GM21786 (cell line): Measurements from ENCODE around the gene ZXDC.

Experiments
- ATAC-seq: cut with Tn5 transposase; IDR thresholded peaks from one replicate; pipeline ENCODE4 v1.9.1; 2021; ENCODE audit not compliant: unreplicated experiment

The ZXDC gene, protein sequence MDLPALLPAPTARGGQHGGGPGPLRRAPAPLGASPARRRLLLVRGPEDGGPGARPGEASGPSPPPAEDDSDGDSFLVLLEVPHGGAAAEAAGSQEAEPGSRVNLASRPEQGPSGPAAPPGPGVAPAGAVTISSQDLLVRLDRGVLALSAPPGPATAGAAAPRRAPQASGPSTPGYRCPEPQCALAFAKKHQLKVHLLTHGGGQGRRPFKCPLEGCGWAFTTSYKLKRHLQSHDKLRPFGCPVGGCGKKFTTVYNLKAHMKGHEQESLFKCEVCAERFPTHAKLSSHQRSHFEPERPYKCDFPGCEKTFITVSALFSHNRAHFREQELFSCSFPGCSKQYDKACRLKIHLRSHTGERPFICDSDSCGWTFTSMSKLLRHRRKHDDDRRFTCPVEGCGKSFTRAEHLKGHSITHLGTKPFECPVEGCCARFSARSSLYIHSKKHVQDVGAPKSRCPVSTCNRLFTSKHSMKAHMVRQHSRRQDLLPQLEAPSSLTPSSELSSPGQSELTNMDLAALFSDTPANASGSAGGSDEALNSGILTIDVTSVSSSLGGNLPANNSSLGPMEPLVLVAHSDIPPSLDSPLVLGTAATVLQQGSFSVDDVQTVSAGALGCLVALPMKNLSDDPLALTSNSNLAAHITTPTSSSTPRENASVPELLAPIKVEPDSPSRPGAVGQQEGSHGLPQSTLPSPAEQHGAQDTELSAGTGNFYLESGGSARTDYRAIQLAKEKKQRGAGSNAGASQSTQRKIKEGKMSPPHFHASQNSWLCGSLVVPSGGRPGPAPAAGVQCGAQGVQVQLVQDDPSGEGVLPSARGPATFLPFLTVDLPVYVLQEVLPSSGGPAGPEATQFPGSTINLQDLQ

DNA sequence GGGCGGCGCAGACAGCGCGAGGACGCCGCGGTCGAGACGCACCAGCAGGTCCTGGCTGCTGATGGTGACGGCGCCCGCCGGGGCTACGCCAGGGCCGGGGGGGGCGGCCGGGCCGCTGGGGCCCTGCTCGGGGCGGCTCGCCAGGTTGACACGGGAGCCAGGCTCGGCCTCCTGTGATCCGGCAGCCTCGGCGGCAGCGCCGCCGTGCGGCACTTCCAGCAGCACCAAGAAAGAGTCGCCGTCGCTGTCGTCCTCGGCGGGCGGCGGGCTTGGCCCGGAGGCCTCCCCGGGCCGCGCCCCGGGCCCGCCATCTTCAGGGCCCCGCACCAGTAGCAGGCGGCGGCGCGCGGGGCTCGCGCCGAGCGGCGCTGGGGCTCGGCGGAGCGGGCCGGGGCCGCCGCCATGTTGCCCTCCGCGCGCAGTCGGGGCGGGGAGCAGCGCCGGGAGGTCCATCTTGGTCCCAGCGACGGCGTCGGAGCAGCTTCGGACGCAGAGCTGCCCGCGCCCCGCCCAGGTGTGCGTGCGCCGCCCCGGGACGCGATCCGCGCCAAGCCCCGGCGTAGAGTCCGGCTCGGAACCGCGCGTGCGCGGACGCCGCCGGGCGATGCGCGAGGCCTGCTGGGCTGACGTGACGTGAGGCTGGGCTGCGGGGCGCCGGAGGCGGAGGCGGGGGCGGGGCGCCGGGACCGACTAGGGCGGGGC is at the start of gene ZXDC:
TSS of gene ZXDC (minus strand) at position 479 of the 702 bp plus-strand sequence. CDS start at position 453, 26 bp downstream.
- peak; percentile 84 for ATAC-seq

DNA sequence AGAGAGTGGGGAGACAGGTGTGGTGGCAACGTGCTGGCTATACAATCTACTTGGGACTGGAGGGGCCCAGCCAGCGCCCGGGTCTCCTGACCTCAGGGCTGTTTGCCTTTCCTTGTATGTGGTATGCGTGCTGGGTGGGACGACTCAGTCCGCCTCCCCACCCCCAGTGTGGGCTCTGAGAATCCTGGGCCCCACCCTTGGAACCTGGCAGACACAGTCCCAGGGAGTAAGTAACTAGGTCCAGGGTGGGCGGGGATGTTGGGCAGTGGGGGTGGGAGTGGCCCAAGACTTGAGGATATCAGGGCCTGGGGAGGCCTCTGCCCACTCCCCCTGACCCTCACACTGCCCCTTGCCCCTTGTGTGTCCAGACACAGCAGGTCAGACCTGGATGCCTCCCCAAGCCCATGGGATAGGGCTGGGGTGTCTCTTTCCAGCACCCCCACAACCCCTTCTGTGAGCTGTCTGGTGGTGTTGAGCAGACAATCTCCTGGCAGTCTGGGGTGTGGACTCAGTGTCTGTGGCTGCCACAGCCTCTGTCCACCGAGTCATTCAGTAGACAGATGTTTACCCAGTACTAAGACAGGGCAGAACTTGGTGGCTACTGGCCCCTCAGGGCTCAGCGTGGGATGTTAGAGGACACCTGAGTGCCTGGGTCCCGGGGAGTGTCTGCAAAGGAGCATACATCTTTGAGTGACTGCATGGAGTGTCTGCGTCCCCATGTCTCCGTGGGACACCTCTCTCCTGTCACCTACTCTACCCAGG is 49.6 kb upstream of the ZXDC start:
- ATAC-seq, result no peak

DNA sequence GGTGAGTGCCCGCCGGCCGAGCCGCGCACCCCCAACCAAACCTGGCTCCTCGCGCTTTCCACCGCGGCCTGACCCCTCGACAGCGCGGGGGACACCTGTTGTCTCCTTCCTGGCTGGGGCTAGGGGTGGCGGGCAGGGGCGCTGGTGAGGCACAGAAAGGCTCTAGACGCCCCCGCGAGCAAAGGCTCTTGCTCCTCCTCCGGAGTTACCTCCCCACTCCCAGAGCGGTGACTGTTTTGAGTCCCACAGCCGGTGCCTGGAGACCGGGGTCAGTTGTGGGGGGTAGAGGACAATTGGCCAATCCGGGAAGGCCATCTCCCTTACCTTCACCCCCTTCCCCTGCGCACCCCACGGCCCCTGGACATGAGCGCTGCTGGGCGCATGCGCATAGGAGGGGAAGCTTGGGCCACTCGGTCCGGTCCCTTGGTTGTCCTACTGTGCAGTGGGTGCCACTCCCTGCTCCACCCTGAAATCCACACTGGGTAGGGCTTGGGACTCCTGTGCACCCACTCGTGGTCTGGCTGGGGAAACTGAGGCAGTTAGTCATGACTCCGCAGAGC is 48.8 kb upstream of the ZXDC start:
- no peak for ATAC-seq

DNA sequence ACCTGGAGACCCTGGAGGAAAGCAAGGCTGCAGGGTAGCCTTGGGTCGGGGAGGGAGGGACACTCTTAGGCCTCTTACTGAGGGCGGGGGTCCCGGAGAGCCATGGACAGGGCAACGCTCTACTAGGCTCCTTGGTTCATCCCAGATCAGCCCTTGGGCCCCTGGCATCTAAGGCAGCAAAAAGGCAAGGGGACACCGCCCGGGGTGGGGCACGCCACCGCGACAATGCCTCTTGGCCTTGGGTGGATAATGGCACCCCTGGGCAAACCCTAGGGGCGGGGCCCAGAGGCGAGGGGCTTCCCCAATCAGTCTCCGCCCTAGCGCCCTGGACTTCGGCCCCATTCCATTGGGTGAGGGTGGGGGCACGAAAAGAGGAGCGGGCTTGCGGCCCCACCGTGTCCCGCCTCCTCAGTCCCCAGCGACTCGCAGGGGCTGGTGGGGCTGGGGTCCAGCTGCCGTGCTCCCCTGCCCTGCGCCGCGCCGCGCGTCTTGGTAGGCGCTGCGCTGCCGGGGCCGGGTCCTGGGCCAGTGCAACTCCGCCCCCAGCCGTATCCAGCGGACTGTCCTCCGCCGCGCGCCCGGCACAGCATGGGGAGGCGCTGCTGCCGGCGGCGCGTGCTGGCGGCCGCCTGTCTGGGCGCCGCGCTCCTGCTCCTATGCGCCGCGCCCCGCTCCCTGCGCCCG is 48.2 kb upstream of the ZXDC start, which contains the start of gene CHST13:
TSS of gene CHST13 (plus strand) at position 411 of the 684 bp plus-strand sequence. CDS start at position 589, 178 bp downstream.
- no peak for ATAC-seq

DNA sequence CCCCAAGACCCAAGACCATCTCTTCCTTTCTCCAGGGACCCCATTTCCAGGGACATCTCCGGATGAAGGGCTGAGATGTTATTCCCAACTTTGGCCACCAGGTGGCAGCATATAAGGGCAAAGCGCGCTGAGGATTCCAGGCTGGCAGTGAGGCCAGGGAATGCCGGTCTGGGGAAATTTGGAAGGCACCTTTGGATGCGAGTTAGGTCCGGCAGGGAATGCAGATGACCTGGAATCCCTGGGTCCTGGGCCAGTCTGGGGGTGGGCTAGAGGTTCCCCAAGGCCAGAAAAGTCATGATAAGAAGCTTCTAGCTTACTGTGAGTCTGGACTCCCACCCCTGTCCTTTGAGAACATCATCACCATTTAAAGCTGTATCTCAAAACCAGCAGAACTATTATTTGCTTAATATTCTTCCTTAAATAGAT is 46.7 kb upstream of the ZXDC start:
- no peak for ATAC-seq

DNA sequence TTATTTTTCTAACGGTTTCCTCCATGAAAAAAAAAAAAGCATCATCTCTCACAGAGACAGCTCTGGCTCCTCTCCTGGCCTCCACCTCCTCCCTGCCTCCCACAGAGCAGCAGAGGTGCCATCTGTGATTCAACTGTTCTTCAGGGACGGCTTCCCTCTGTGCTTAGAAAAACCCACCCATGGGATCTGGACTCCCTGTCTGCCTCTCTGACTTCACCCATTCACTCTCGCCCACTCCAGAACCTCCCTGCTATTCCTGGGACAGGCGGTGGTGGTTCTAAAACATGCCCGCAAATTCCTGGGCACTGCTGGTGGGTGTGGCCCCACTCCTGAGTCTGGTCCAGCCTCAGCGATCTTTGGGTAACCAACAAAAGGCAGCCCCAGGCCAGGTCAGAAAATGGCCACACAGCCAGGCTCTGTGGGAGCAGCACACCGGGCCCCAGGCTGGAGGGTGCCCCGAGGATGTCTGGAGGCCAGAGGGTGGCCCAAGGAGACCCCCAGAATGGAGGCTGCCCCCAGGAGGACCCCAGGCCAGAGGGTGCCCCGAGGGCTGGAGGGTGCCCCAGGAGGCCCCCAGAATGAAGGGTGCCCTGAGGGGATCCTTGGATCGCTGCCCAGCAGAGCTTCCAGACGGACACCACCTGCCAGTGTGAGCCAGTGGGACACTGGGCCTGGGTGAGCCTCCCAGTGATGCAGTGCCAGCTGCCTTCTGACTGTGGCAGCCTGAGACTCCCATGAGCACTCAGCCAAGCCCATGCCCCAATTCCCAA is 45.6 kb upstream of the ZXDC start:
- no peak for ATAC-seq

DNA sequence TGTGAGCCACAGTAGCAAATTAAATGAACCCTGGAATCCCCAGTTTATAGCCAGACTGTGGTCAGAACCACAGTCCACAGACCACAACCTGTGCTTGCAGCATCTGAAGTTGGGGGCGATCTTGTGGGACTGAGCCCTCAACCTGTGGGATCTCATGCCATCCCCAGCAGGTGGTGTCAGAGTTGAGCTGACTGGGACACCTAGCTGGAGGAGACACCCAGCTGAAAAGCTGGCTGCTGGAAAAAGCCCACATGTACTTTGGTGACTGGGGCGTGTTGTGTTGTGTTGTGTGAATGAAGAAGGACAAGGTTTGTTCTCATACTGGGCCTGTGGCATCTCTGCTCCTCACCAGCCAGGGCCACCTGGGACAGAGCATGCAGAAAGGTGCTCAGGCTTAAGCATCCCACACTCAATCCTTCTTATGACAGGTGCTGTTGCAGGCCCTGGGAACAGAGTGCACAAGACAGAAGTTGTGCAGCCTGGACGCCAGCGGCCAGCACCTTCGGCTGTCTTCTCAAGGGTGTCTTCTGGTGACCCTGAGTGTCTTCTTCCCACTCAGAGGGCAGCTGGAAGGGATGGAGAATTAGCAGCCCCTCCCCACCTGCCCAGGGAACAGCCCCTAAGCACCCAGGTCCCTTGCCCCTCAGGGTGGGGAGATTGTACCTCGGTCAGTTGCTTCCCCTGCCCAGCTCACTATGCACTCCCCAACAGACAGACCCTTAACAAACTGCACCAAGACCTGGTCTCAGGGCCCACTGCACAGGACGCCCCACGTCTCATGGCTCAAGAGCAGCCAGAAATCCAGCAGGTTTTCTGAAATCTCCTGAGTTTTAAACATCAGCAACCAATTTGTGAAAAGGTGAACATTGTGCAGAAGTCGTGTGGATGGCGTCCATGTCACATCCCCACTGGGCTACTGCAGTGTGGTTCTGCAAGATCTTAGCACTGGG is 44.1 kb upstream of the ZXDC start:
- no peak for ATAC-seq

DNA sequence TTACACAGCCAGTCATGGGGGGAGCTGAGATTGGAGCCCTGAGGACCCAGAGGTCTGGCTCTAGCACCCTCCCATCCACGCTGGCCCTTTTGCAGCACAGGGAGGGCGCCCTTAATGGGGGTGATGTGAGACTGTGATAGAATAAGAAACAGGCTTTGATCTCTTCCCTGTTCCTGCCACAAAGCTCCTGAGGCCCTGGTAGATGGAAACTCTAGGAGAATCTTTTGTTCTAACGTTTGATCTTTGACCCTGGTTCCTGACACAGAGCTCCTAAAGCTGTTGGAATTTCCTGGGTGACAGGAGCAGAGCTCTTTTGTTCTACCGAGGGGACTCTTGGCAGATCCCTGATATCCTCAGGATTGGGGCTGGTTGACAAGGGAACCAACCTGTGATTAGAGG is 43.1 kb upstream of the ZXDC start:
- ATAC-seq, result no peak

DNA sequence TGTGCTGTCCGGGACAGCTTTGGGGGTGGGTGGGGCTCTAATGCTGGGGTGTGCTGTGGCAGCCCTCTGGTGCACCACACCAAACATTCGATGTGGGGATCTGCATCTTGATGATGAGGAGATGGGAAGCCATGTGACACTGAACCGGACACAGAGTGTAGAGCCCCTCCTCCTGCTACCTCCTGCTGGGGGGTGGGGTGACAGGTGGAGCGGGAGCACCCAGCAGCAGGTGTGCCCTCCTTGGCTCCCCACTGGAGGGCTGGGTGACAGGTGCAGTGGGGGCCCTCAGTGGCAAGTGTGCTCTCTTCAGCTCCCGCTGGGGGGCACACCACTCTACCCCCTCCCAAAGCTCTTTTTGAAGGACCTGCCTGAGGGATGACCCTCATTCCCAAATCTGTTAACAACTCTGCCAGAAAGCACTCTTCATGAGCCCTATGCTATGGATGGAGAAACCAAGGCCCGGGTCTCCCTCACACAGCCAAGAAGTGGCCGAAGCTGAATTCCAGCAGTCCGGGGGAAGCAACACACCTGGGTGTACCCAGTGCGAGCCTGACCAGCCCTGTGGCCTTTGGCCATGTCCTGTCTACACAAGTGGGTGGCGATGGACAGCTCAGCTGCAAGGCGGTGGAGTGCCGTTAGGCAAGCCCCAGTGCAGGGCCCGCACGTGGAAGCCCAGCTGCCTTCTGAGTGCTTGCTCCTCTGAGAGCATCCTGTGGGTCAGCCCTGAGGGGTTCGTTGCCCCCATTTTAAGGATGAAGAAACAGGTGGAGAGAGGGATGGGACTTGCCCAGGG is 42.5 kb upstream of the ZXDC start:
- no peak for ATAC-seq

DNA sequence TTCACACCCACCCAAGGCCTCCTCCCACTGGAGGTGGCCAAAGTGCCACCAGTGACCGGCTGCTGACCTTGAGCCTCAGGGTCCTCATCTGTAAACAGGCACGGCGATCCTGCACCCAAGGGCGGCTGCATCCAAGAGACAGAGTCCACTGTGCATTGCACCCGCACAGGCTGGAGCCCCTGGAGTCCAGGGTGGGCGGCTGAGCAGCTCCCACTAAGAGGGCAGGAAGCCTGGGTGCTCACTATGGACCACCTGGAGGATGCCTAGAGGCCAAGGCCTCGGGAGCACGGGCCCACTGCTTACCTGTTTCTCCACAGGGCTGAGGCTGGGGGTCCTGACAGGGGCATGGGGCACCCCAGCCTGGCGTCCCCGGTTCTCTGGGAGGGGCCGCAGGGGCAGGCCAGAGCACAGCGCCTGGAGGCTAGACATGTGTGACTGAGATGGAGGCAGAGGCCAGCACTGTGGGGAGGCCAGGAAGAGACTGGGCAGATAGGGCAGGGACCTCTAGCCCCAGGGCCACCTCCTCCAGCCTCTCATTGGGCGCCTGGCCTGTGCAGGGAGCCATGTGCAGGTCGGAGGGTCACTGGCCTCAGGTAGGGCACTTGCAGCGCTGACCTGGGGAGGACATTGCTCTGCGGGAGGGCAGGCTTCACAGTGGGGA is 41.7 kb upstream of the ZXDC start, which contains the start of gene UROC1:
TSS of gene UROC1 (minus strand) at position 483 of the 661 bp plus-strand sequence. CDS start at position 429, 54 bp downstream.
- no peak for ATAC-seq

DNA sequence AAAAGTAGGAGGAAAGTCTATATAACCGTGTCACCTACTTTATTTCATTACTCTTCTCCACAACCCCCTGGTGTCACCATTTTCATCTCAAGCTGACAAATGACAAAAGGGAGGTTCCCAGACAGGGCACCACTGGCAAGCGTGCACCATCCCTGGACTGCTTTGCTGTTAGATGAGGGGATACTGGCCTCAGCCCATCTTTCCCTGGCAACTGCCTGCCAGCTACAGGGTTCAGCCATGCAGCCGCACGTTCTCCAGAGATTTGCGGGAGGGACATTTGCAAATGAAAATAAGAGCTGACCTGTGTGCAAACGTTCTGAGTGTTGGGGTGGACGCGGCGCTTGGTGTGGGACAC is 41.2 kb upstream of the ZXDC start:
- no peak for ATAC-seq

DNA sequence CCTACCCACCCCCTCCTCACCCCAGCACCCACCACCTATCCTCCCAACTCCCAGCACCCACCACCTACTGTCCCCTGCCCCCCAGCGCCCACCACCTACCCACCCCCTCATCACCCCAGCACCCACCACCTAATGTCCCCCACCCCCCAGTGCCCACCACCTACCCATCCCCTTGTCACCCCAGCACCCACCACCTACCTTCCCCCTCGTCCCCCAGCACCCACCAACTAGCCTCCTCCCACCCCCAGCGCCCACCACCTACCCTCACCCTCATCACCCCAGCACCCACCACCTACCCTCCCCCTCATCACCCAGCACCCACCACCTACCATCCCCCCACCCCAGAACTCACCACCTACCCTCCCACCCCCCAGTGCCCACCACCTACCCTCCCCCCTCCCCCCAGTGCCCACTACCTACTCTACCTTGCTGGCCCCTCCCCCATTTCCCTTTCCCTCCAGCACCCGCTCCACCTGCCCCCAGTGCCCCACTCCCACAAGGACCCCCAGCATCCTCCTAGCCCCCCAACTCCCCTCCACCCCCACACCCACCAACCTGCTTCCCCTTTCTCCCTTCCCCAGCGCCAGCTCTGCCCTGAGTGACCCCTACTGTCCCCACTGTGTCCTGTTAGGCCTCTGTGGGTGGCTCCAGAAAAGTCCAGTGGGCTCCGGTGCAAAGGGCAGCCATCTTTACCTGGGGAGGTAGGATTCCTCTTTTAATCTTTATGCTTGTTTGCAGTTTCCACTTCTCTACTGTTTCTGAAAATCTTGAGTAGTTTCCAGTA is 40.7 kb upstream of the ZXDC start:
- no peak for ATAC-seq

DNA sequence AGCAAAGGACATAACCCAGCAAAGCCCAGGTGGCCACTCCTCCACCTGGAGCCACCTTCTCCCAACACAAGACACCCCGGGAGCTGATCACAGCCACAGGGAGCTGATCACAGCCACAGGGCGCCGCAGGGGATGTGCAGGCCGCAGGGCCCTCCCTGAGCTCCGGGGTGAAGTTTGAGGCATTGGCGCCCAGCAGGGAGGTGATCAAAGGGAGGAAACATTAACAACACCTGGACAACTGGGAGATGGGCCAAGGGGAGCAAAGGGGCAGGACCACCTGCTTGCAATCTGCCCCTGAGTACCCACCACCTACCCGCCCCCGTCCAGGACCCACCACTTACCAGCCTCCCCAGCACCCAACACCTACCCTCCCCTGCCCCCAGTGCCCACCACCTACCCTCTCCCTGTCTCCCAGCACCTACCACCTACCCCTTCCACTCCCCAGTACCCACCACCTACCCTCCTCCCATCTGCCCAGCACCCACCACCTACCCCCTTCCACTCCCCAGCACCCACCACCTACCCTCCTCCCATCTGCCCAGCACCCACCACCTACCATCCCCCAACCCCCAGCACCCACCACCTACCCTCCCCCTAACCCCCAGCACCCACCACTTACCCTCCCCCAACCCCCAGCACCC is 39.5 kb upstream of the ZXDC start:
- ATAC-seq, result no peak

DNA sequence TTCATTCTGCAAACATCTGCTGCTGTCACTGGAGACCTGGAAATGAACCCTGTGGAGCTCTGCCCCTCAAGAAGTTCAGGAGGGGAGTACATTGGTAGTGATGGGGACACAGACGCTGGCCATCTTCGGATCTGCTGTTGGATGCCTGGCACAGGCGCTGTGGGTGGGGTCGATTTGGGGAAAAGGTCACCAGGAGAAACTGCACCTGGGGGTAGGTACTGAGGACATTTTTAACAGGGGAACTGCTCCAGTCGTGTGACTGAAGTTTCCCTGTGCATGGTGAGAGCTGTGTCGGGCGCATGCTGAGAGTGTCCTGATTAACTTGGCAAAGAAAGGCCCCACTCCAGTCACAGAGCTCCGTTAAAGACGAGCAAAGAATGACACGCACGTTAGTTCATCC is 38.5 kb upstream of the ZXDC start:
- ATAC-seq, result no peak
